Measurements from ENCODE around the gene KCNQ5. TPM values are rescaled to one million over a fixed set of nuclear protein-coding genes. Genes with fewer than 3 reads are reported as not detected.

KCNQ5 gene
- total RNA-seq, 1 donor from 2014 or later, result 10.1 TPM

- ChIA-PET POLR2A (interaction anchor here (0.9 to 2.6 kb wide), 8 partner anchors 8 to 586 kb away, joined by 3 to 39 read pairs (median 4); partner anchors contain the start of gene KCNQ5), CTCF (interaction anchor here (1.2 to 1.8 kb wide), 4 partner anchors 27 to 238 kb away, joined by 3 to 7 read pairs (median 6); no protein-coding TSS in a partner anchor)
- no peak for DNase-seq
- Mint-ChIP-seq H3K36me3 (ENCODE audit: low read depth) (no peaks in the 10 kb centered on the region), H3K4me1 (peaks cover 72% of the 10 kb centered on the region), H3K9me3 (no peaks in the 10 kb centered on the region), H3K27ac (peak overlapping the region; percentile 0), H3K4me3 (peak overlapping the region; percentile 6), H3K27me3 (no peaks in the 10 kb centered on the region)
- intact Hi-C loops (cut with micrococcal nuclease), result no loop called here
- no peak for ATAC-seq (ENCODE audit: low read depth)
- TF ChIP-seq CTCF (IDR thresholded peaks at IDR 0.05), result no peak
These were observed 28.3 kb downstream of the KCNQ5 start for GRCh38 chr6:72650081-72650745.

GRCh38 chr6:72651174-72651573 lies 29.3 kb downstream of the KCNQ5 start:
- no peaks in the 10 kb centered on the region for H3K36me3 Mint-ChIP-seq (ENCODE audit: low read depth)
- no peak for ATAC-seq (ENCODE audit: low read depth)
- no peaks in the 10 kb centered on the region for H3K27me3 Mint-ChIP-seq
- H3K27ac Mint-ChIP-seq, result no peak overlapping the region
- H3K4me3 Mint-ChIP-seq, result no peak overlapping the region
- CTCF ChIA-PET, result no interaction called here
- intact Hi-C loops (cut with micrococcal nuclease), result no loop called here
- peaks cover 67% of the 10 kb centered on the region for H3K4me1 Mint-ChIP-seq
- no peak for DNase-seq
- H3K9me3 Mint-ChIP-seq, result no peaks in the 10 kb centered on the region
- POLR2A ChIA-PET, result interaction anchor here (0.5 kb wide), 1 partner anchor 39 kb away, joined by 4 read pairs; no protein-coding TSS in a partner anchor
- no peak for TF ChIP-seq CTCF (IDR thresholded peaks at IDR 0.05)

GRCh38 chr6:72651967-72652956 lies 30.4 kb downstream of the KCNQ5 start:
- H3K4me1 Mint-ChIP-seq, result peaks cover 62% of the 10 kb centered on the region
- DNase-seq (no peak), ATAC-seq (ENCODE audit: low read depth) (no peak)
- peak overlapping the region; percentile 53 for H3K27ac Mint-ChIP-seq
- no peak overlapping the region for H3K4me3 Mint-ChIP-seq
- intact Hi-C loops (cut with micrococcal nuclease), result no loop called here
- no peak for TF ChIP-seq CTCF (IDR thresholded peaks at IDR 0.05)
- H3K27me3 Mint-ChIP-seq, result no peaks in the 10 kb centered on the region
- ChIA-PET POLR2A (no interaction called here), CTCF (no interaction called here)
- no peaks in the 10 kb centered on the region for H3K9me3 Mint-ChIP-seq
- no peaks in the 10 kb centered on the region for H3K36me3 Mint-ChIP-seq (ENCODE audit: low read depth)

GRCh38 chr6:72653026-72653425 lies 31.2 kb downstream of the KCNQ5 start:
- intact Hi-C loops (cut with micrococcal nuclease), result loop anchor here (1.0 kb wide), 1 partner anchor 36 kb away; no protein-coding TSS in a partner anchor
- ATAC-seq (ENCODE audit: low read depth), result no peak
- DNase-seq, result no peak
- POLR2A ChIA-PET, result no interaction called here
- TF ChIP-seq CTCF (IDR thresholded peaks at IDR 0.05), result no peak
- CTCF ChIA-PET, result no interaction called here
- peak overlapping the region; percentile 50 for H3K4me3 Mint-ChIP-seq
- peak overlapping the region; percentile 57 for H3K27ac Mint-ChIP-seq
- no peaks in the 10 kb centered on the region for H3K27me3 Mint-ChIP-seq
- H3K4me1 Mint-ChIP-seq, result peaks cover 59% of the 10 kb centered on the region
- H3K9me3 Mint-ChIP-seq, result no peaks in the 10 kb centered on the region
- no peaks in the 10 kb centered on the region for H3K36me3 Mint-ChIP-seq (ENCODE audit: low read depth)

Measured in activated B cell treated with CpG ODN at 0.5 μM for 24 hours (primary cell).